Stimulated activated CD4-positive, alpha-beta T cell treated with anti-CD3 and anti-CD28 coated beads, Interleukin-15, amount 100 ng/mL, for 1 hour (primary cell): Measurements from ENCODE around the gene TSPAN9.
A peak's percentile ranks its signal among the peaks of the same experiment; 100 is the strongest.

Source experiments
- DNase-seq, 2 donors: peaks; one replicate each; pipeline ENCODE4 v3.0.0-alpha.2; 2020; ENCODE audit warnings: low read depth in 1 of 2, low spot score in 1 of 2

TSPAN9 gene

DNA sequence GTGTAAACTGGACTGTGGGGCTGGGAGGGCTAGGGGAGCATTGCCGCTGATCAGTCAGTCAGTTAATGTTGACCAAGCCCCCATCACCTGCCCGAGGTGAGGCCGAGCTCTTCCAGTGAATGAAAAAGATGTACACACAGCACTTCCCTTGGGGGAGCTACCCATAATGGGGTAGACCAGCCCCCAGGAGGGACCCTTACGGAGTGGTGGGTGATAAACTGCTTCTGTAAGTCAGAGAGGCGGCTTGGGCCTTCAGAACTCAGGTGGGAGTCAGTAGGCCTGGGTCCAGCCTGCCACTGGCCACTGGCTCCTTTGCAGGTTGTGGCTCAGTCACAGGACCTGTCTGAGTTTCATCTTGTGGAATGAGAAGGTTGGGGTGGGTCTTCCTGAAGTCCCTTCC is 43.5 kb downstream of the TSPAN9 start:
- DNase-seq = no peak

- DNase-seq = no peak
Observed at GRCh38 chr12:3122841-3123678, 45.9 kb downstream of the TSPAN9 start.

DNA sequence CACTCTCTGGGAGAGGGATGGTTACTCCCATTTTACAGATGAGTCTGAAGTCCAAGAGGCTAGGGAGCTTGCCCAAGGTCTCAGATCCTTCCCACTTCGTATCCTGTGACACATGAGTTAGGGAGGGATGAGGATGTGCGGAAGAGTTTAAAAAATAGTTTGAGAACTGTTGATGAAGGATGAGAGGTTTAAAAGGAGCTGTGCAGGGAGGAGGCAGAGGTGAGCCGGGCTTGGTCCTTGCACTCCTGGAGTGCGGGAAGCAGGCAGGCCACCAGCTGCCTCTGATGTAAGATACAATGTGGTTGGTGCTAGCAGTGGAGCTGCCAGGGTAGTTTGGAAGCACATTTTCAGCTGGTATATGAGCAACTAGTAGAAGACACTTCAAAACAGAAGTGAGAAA is 46.5 kb downstream of the TSPAN9 start:
- no peak for DNase-seq

DNA sequence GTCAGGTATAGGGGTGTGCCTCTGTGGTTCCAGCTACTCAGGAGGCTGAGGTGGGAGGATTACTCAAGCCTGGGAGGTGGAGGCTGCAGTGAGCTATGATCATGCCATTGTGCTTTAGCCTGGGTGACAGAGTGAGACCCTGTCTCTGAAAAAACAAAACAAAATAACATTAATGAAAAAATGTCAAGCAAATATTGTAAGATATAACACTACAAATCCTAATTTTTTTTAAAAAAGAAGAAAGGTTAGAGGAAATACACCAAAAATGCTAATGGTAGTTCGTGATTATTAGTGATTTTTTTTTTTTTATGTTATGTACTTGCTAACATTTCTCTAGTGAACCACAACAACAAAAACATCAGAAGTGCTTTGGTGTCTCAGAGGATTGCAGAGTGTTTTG is 47.7 kb downstream of the TSPAN9 start:
- no peak for DNase-seq

DNA sequence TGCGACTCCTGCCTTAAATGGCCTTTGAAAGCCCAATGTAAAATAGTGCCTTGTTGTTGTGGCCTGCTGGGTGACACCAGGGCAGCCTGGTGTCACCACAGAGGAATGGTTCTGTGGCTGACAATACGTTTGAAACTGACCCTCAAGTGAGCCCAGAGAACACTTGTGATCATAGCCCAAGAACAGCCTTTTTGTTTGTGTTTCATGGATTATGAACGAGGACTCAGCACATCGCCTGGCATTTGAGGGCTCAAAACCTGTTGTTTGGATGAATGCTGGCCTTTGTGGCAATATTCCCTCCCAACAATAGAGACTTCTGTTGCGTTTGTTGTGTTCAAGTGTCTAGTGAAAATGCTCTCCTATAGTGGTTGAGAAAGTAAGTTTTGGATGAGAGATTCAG is 48.5 kb downstream of the TSPAN9 start:
- no peak for DNase-seq

GRCh38 chr12:3127832-3128231 is 50.7 kb downstream of the TSPAN9 start:
- DNase-seq = no peak

DNA sequence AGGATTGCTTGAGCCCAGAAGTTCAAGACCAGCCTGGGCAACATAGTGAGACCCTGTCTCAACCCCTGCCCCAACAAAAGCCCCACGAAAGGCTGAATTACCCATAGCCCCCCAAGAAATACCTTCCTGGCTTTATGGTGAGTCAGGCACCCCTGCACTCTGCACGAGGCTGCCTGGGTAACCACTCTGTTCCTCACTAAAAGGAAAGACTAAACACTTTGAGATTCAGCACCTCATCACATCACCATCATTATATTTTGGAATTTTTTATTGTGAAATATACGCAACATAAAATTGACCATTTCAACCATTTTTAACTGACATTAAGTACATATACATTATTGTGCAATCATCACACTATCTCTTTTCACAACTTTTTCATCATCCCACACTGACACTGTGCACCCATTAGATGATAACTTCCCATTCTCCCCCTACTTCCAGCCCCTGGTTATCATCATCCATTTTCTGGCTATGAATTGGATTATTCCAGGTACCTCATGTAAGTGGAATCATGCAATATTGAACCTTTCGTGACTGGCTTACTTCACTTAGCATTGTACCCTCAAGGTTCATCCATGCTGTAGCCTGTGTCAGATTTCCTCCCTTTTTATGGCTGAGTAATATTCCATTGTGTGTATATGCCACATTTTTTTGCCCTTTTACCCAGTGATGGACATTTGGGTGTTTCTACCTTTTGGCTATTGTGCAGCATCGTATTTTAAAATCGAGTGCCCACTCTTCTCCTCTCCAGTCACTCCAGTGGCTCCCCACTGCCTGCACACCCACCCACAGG is 51.5 kb downstream of the TSPAN9 start:
- DNase-seq = no peak

DNA sequence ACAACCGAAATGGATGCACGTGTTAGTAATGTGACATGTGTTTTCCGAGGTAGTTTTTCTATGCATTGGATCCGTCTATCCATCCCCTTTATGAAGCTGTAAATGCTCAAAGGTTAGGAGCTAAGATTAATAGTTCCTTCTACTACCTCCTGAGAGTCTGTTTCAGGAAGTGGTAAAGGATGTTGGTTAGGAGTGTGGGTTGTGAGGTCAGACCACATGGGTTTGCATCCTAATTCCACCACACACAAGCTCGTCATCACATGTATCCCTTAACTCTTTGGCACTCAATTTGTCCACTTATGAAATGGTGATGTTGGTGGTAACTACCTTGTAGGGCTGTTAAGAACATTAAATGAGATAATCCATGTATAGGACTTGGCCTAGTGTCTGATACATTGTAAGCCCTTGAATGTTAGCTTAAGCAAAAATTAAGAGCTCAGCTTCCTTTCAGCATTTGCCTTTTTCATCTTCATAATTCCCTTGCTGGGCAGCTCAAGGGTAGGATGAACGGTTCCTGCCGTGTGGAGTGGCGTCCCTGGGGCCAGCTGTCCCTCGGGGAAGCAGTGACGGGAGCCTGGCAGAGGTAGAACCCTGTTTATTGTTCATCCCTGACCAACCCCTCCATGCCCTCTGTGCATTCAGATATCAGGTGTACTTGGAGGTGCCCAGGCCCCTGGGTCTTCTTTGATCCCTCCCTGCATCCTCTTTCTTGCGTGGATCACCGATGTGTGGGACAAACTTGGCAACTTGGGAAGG is 52.3 kb downstream of the TSPAN9 start:
- DNase-seq = no peak

- no peak for DNase-seq
Observed at GRCh38 chr12:3130057-3130830, 53.1 kb downstream of the TSPAN9 start.

DNA sequence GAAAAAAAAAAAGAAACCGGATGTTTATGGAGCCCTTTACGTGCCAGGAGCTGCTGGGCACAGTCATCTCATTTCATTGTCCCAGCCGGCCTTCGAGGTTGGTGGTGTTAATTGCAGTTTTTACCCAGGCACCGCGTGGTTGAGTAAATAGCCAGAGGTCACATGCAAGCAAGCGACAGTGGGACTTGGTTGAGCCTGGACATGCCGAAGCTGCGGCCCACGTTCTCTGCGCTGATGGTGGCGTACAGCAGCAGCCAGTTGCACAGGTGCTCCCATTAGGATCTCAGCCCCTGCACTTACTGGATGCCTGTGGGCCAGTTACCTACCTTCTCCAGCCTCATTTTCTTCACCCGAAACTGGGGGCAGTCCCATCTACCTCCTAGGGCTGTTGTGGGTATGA is 54.0 kb downstream of the TSPAN9 start:
- no peak for DNase-seq

DNA sequence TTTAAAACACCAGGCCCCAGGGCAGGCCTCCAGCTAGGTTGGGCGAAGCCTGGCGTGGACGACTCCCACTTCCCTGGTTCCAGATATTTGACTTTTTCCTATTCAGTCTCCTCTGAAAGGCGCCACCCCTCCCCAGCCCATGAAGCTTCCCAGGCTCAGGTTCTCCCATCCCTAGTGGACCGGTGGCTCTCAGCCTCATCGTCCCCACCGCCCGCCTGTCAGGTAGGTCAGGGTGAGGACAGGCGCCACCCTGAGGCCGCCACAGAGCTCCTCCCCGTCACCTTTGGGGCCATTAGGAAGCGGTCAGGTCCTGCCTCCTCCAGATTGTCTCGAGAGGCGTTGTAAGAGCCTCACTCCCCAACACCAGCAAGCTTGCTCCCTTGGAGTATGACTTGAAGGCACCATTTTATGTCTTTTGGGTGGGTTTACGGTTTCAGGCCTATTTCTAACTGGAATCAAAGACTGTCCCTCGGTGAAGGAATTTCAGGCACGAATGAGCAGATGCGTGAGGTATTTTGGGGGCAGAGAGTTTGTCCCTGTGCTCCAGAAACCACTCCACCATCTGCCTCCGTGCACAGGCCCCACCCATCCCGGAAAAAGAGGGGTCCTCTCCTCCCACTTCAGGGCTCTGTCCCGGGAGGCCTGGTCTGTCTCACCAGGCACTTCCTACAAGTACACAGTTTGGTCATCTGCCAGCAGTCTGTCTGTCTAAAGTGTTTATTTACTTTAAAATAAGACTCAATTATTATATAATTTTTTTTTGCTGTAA is 55.6 kb downstream of the TSPAN9 start:
- no peak for DNase-seq

DNA sequence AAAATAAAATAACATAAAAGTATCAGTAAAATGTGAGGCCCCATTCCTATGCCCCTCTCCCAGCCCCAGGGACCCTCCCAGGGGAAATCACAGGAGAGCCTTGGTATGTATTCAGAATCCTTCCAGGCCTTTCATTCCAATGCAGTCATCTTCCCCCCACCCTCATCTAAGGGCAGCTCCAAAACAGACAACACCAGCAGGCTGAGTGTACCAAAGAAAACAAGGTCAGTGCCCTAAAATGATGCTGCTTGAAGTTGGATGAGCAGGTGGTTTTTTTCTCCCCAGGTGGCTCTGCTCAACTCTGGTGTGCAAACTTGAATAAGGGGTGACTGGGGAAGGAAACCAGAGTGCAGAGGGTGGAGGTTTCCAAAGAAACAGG is 56.2 kb downstream of the TSPAN9 start:
- no peak for DNase-seq

GRCh38 chr12:3134126-3134525 is 56.9 kb downstream of the TSPAN9 start:
- no peak for DNase-seq

DNA sequence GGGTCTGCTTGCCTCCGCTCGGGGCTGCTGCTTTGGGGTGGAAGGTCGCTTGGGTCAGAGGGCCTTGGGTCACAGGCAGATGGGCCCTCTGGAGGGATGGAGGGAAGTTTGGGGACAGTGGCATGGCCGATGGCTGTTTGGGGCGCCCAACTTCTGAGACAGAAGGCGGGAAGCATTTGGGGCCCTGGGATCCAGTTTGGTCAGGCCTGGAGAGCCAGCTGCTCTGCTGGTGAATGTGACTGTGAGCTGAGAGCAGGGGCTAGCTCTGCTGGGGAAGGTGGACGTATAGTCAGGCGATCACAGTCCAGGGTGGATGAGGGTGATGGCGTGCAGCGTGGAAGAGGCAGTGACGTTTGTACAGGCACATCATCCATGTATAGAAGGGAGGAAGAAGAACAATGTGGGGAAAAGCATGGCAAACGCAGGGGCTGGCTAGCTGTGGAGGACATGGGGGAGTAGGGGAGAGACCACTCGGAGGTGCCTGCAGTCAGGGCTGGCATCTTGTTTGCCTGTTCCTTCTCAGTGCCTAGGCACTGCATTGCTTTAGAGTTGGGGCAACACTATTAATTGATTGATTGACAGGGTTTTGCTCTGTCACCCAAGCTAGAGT is 57.5 kb downstream of the TSPAN9 start:
- DNase-seq = no peak

DNA sequence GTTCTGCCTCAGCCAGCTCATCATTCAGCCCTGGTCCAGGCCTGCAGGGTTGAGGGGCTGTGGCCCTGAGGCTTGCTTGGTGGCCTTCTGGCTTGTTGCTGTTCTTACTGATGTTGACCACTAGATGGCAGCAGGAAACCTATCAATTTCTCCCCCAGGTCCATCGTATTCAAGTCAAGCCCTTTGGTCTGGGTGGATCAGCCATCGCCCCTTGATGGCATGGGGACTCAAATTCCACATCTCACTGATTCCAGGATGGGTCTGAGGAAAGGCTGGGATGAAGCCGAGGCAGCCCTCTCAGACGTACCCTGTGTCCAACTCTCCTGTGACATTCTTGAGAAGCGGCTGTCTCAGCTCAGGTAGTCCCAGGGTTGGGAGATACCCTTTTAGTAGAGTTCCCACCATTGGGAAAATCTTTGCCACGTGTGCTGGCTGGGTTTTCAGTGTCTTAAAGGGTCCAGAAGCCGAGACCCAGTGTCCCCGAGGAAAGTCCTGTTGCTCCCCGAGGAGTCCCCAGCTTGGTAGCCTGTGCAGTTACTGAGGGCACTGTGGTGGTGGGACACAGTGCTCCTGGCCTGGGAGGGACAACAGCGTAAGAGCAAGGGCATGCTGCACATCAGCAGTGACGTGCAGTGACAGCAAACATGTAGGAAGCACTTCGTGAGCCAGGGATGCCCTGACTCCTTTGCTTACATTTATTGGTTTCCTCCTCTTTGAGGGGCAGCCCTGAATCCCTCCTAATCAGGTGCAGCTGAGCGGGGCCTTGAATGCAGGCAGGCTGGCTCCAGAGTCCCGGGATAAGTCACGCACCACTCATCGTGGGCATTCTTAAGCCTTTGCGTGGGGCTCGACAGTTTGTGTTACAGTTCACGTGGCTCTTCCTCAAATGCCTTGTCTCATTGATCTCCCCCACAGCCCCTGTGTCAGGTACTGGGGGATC is 58.6 kb downstream of the TSPAN9 start:
- DNase-seq = peak in 1 of 2 donors; percentile 1

DNA sequence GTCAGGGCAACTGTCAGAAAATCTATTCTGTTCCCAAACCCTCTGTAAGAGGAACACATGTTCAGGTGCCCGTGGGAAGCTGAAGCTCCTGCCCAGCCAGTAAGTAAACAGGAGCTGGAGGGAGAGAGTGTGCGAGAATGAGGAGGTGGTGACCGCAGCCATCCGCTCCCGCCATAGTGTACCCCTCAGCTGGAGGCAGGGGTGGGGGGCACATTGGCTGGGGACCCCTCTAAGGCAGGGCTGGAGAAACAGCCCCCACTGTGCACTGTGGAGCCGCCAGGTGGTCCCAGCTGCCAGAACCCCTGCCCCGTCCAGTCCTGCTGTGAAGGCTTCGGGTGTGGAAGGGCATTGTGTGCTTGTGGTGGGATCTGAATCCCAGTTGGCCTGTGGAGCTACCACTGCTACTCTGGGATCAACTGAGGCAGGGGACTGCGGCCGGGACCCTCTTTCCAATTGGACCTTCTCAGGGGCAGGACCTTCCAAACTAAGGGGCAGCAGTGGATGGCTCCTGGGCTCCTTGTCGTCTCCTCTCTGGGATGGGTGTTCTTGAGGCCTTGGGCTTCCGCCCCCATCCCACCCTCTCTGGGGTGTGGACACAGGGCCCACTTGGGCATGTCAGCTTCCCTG is 59.6 kb downstream of the TSPAN9 start:
- no peak for DNase-seq

- DNase-seq = no peak
Observed at GRCh38 chr12:3137268-3137781, 60.1 kb downstream of the TSPAN9 start.

GRCh38 chr12:3137814-3138445 is 60.8 kb downstream of the TSPAN9 start:
- DNase-seq = no peak
